HepG2 (cell line): ENCODE data around the gene NTM.

Source experiments
- HDAC2 ChIP-seq: sonication (generic); formaldehyde crosslinking; IDR thresholded peaks from 2 replicates; pipeline ENCODE4 v1.4.0; 2020; ENCODE audit warnings: missing genetic modification reagents
- POLR2G ChIP-seq: fragments of 200-400 bp; formaldehyde crosslinking; IDR thresholded peaks from 2 replicates; pipeline ENCODE4 v1.6.1; 2018; ENCODE audit warnings: mild to moderate bottlenecking, low read depth, low read length, moderate library complexity
- RAD21 ChIP-seq: fragments of 450-650 bp; formaldehyde crosslinking; IDR thresholded peaks from 2 replicates; pipeline ENCODE4 v1.5.0; 2020; ENCODE audit warnings: mild to moderate bottlenecking
- REL ChIP-seq: sonication (generic); formaldehyde crosslinking; conservative IDR thresholded peaks from 2 replicates; pipeline ENCODE4 v1.8.0; 2022; ENCODE audit warnings: mild to moderate bottlenecking, missing genetic modification reagents, moderate library complexity
- TBX3 ChIP-seq: fragments of 450-650 bp; IDR thresholded peaks from 2 replicates; pipeline ENCODE4 v1.6.1; 2017; ENCODE audit warnings: antibody characterized with exemption, mild to moderate bottlenecking, inconsistent platforms, borderline replicate concordance
- TFAP4 ChIP-seq: sonication (generic); IDR thresholded peaks from 2 replicates; pipeline ENCODE4 v1.6.1; 2016; ENCODE audit warnings: low read depth, borderline replicate concordance
- U2AF2 ChIP-seq: fragments of 200-400 bp; formaldehyde crosslinking; IDR thresholded peaks from 2 replicates; pipeline ENCODE4 v1.6.1; 2017; ENCODE audit warnings: low read depth, mild to moderate bottlenecking, low read length
- ZBTB10 ChIP-seq: sonication (generic); formaldehyde crosslinking; IDR thresholded peaks from 2 replicates; pipeline ENCODE4 v1.4.0; 2020; ENCODE audit warnings: missing genetic modification reagents, borderline replicate concordance
- ZNF331 ChIP-seq: sonication (generic); formaldehyde crosslinking; IDR thresholded peaks from 2 replicates; pipeline ENCODE4 v1.4.0; 2020; ENCODE audit warnings: missing genetic modification reagents
- ZNF501 ChIP-seq: sonication (generic); formaldehyde crosslinking; IDR thresholded peaks from 2 replicates; pipeline ENCODE4 v1.5.1; 2020; ENCODE audit warnings: mild to moderate bottlenecking, moderate library complexity, missing genetic modification reagents
- ZNF597 ChIP-seq: sonication (generic); formaldehyde crosslinking; IDR thresholded peaks from 2 replicates; pipeline ENCODE4 v1.5.0; 2020; ENCODE audit warnings: missing genetic modification reagents
- ZNF878 ChIP-seq: sonication (generic); formaldehyde crosslinking; IDR thresholded peaks from 2 replicates; pipeline ENCODE4 v1.8.1; 2023; ENCODE audit warnings: mild to moderate bottlenecking, missing genetic modification reagents, moderate library complexity

GRCh38 chr11:131838016-131838415, 467.6 kb downstream of the NTM start:
- TF ChIP-seq TBX3 (no peak), HDAC2 (CRISPR knock-in tag) (no peak), ZNF878 (CRISPR knock-in tag) (no peak), U2AF2 (no peak), ZNF331 (CRISPR knock-in tag) (no peak), TFAP4 (no peak), POLR2G (no peak), ZNF501 (CRISPR knock-in tag) (no peak), ZBTB10 (no peak), RAD21 (CRISPR knock-in tag) (no peak), ZNF597 (CRISPR knock-in tag) (no peak), REL (CRISPR knock-in tag) (no peak)
